Fibroblast of lung (primary cell): ENCODE data around the gene YIPF3.

Source experiments
- EZH2 ChIP-seq: IDR thresholded peaks from 2 replicates; pipeline ENCODE4 v1.5.1; 2012; ENCODE audit warnings: low read length, control low read depth, mild to moderate bottlenecking; ENCODE audit errors: missing control alignments
- TF ChIP-seq, protein P1 (sequence below), 2 donors: IDR thresholded peaks in 1 of 2; conservative IDR thresholded peaks in 1 of 2; 1 replicate in 1 of 2; 2 replicates in 1 of 2; pipeline ENCODE4 v1.5.1; 2011 to 2012; ENCODE audit warnings: low read length in 2 of 2, control low read depth in 1 of 2, inconsistent platforms in 1 of 2, low read depth in 1 of 2, mild to moderate bottlenecking in 1 of 2

DNA sequence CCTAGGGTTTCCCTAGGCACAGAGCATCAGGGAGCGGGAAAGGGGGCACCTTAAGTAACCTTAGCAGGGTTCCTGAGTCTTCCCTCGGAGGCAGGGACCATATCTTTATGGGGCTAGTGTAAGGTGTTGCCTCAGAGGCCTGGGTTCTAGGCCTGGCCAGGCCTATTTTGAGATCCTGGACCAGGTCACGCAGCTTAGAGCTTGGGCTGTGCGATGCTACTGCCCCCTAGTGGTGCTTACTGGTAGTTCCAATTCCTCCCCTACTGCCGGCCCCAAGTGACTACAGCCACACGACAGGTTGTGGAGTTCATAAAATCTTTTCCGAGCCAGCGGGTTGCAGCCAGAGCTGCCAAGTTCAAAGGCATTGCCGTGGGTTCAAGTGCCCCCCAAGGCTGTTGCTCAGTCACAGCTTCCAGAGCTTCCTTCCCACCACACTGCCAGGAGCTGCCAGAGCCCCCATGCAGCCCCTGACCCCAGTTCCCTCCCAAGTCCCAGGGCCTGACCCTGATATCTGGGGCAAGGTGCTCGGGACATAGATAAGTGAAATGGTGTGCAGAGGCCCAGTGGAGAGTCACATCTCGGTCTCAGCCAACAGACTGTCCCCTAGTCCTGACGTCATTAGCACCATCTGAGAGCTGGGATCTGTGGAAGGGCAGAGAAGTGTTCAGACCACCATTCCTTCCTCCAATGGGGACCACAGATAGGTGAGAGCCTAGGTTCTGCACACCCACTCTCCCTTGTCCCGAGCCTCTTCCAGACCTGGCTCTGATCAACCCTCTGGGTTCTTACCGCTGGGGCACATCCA, 9.9 kb downstream of the YIPF3 start:
- TF ChIP-seq, protein P1, sequence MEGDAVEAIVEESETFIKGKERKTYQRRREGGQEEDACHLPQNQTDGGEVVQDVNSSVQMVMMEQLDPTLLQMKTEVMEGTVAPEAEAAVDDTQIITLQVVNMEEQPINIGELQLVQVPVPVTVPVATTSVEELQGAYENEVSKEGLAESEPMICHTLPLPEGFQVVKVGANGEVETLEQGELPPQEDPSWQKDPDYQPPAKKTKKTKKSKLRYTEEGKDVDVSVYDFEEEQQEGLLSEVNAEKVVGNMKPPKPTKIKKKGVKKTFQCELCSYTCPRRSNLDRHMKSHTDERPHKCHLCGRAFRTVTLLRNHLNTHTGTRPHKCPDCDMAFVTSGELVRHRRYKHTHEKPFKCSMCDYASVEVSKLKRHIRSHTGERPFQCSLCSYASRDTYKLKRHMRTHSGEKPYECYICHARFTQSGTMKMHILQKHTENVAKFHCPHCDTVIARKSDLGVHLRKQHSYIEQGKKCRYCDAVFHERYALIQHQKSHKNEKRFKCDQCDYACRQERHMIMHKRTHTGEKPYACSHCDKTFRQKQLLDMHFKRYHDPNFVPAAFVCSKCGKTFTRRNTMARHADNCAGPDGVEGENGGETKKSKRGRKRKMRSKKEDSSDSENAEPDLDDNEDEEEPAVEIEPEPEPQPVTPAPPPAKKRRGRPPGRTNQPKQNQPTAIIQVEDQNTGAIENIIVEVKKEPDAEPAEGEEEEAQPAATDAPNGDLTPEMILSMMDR (conservative IDR thresholded peaks at IDR 0.05 in 1 of 2, IDR thresholded peaks at IDR 0.05 in 1 of 2; ENCODE audit: low read depth in 1 of 2, low read length in 2 of 2) = peak; percentile 89 to 91
- no peak for TF ChIP-seq EZH2
